Measurements from ENCODE around the gene KIF13A.
"Not testable (repeated sequence)": the region's sequence is repeated elsewhere in the genome, so short reads cannot be mapped to it uniquely, and the experiment has no call there.

Gene KIF13A

DNA sequence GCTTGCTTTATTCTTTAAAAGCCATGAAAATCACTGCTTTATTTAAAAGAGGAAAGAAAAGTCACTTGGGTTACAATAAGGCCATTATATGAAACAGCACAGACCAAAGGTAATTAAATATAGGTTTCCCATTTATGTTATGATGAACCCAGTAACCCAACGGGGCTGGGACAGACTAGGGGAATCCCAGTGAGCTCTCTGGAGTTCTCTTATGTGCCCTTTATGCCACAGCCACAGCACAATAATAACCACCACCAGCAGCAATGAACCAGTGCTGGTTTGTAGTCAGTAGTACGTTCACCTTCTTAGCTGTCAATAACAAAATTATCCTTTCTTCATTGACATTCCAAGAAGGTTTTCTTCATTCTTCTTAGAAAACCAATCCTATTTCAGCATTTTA is 87.4 kb downstream of the KIF13A start:
- no peak for DNase-seq (ENCODE audit: low spot score)

- no peak for DNase-seq (ENCODE audit: low spot score)
Observed at GRCh38 chr6:17899491-17899890, 87.9 kb downstream of the KIF13A start.

DNA sequence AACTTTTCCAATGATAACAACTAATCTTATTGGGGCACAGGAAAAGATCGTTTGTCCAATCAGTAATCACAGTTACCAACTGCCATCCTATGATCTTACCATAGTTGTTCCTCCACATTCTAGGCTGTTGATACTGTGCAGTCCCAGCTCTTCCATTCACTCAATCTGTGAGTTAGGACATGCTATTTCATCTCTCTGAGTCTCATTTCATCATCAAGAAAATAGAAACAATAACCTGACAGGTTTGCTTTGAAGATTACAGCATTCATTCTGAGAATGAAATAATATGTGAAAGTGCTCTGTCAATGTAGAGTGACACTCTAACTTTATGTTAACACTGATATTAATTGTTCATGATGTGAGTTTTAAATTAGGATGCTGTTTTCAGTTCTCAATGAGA is 89.8 kb downstream of the KIF13A start:
- DNase-seq (ENCODE audit: low spot score) = no peak

DNA sequence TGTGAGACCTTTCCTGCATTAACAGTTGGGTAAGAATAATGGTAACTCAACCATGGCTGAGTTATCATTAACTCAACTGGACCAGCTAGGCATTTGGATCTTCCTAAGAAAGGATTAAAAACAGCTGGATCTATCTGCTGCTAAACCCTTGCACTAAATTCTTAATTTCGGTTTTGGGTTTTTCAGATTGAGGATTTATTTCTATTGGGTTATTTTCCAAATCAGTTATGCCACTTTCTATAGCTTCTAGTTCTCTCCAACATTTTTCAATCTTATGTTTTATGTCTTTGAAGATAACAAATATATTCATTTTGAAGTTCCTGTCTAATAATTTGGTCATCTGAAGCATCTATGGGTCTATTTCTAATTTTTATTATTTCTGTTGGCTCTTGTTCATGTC is 92.5 kb downstream of the KIF13A start:
- no peak for DNase-seq (ENCODE audit: low spot score)

DNA sequence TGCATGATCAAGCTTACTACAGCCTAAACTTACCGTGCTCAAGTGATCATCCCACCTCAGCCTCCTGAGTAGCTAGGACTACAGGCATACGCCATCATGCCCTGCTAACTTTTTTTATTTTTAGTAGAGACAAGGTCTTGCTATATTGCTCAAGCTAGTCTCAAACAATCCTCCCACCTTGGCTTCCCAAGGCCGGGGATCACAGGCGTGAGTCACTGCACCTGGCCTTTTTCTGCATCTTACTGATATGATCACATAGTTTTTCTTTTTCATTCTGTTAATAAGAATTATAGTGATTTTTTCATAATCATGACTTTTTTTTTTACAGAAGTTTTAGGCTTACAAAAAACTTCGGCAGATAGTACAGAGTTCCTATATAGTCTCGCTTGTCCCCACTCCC is 93.2 kb downstream of the KIF13A start:
- no peak for DNase-seq (ENCODE audit: low spot score)

DNA sequence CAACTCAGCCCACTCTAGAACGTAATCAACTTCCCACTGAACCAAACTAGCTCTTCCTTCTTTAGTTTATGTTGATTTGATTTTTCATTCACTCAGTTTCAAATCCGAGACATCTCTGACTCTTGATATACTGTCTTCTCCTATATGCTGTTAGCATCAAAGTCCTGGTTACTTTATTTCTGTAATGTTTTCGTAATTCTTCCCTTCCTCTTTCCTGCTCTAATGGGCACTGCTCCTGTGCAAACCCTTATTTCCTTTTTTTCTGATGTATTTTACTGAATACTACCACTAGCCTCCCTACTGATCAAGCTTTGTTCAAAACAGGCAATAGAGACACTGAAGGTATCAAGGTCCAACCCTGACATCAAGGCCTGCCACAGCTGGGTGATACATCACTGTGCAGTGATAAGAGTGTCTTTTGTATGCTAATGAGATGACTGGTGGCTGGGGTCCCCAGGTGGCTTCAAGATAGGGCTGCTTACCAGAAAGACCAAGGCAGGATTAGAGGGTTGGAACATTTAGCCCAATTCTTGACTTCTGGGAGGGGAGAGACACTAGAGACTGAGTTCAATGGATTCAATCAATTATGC is 95.2 kb downstream of the KIF13A start:
- no peak for DNase-seq (ENCODE audit: low spot score)

DNA sequence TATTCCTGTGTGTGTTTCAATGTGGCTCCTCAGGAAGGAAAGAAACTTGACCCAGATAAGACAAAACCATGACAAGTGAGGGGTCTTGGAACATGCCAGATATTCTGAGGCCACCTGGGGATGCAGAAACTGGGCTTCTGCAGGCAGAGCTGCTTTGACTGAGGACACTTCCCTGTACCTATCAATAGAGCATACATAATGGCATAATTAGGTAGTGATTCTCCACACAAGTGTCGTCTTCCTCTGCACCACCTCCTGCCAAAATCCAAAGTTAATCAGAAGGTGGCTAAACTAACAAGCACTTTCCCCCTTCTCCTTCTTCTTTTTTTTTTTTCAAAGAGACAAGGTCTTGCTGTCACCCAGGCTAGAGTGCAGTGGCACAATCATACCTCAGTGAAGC is 97.1 kb downstream of the KIF13A start:
- DNase-seq (ENCODE audit: low spot score) = no peak

DNA sequence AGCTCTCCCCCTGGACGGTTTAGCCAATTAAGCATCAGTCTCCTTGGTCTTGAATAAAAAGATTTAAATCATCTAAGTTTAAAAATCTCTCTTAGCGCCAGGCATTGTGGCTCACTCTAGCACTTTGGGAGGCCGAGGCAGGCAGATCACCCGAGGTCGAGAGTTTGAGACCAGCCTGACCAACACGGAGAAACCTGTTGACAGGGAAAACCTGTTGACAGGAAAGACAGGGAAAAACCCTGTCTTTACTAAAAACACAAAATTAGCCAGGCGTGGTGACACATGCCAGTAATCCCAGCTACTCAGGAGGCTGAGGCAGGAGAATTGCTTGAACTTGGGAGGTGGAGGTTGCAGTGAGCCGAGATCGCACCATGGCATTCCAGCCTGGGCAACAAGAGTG is 97.7 kb downstream of the KIF13A start:
- not testable (repeated sequence) for DNase-seq (ENCODE audit: low spot score)

GRCh38 chr6:17886891-17887290 is 100.5 kb downstream of the KIF13A start:
- no peak for DNase-seq (ENCODE audit: low spot score)

DNA sequence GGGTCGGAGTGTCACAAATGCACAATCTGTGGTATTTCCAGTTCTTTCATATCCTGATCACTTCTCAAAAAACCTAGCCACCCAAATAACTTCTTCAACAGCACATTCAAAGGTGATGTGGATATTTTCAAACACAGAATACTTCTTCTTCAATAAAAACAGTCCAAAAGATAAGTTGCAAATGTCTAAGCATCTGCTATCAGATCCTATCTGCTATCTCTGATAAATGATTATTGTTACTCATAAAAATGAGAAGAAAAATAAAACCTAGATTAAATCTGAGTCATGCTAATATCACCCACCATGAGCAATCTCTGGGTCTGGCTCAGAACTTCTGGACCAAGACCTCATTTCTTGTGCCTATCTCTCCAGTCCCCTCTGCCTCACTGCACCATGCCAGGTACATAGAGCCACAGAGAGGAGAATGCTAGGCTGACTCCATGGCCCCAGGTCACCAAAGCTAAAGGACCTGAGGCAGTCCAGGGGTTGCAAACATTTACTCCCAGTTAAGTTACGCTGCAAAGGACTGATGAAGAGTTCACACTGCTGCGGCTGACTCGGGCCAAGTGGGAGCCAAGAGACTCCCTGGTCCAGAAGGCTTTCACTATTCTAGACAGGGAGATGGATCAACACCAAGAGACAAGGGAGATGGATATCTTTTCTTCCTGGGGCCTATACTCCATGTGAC is 101.4 kb downstream of the KIF13A start:
- no peak for DNase-seq (ENCODE audit: low spot score)

GRCh38 chr6:17884498-17885478 is 102.6 kb downstream of the KIF13A start:
- no peak for DNase-seq (ENCODE audit: low spot score)

GRCh38 chr6:17883665-17884497 is 103.6 kb downstream of the KIF13A start:
- no peak for DNase-seq (ENCODE audit: low spot score)

GRCh38 chr6:17881085-17881858 is 106.2 kb downstream of the KIF13A start:
- DNase-seq (ENCODE audit: low spot score) = no peak

- DNase-seq (ENCODE audit: low spot score) = no peak
Observed at GRCh38 chr6:17879184-17879583, 108.3 kb downstream of the KIF13A start.

GRCh38 chr6:17878734-17879133 is 108.7 kb downstream of the KIF13A start:
- DNase-seq (ENCODE audit: low spot score) = no peak

DNA sequence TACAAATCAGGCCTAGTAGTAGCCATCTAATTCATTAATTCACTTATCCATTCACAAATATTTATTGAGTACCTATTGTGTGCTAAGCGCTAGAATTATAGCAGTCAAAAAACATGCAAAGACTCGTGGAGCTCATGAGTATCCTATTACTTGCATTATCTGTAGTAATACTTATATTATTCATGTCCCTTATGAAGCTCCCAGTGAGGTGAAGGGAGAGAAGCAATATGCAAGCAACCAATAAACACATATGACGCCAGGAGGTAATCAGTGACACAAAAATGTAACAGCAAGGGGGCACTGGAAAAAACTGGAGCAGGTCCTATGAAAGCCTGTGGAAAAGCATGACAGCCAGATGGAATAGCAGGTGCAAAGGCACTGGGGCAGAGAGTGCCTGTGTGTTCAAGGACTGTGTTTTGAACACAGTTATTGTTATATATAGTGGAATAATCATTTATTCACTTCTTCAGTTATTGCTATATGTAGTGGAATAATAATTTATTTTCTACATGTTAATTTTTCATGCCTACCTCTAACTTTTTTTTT is 109.5 kb downstream of the KIF13A start:
- DNase-seq (ENCODE audit: low spot score) = no peak

- DNase-seq (ENCODE audit: low spot score) = no peak
Observed at GRCh38 chr6:17877196-17877894, 110.1 kb downstream of the KIF13A start.

DNA sequence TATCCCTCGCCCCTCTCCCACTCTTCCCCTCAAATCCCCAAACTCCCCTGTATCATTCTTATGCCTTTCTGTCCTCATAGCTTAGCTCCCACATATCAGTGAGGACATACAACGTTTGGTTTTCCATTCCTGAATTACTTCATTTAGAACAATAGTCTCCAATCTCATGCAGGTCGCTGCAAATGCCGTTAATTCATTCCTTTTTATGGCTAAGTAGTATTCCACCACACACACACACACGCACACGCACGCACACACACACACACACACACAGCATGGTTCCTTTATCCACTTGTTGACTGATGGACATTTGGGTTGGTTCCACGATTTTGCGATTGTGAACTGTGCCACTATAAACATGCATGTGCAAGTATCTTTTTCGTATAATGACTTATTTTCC is 112.7 kb downstream of the KIF13A start:
- DNase-seq (ENCODE audit: low spot score) = no peak

GRCh38 chr6:17872908-17873307 is 114.5 kb downstream of the KIF13A start:
- DNase-seq (ENCODE audit: low spot score) = no peak

DNA sequence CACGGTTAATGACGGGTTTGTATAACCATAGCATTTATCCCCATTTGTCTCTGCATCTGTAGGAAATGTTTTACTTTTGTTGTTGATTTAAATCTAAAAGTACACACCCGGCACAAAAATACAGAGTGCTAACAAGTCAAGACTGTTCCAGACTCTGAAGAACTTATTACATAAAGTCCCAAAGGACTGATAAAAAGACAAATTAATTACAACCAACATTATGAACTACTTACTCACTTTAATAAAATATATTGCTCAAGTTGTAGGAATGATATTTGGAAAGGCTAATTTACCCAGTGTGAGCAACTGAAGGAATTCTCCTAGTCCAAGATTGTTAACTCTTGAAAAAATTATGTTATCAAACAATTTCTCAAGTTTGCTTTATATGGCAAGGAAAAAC is 115.6 kb downstream of the KIF13A start:
- DNase-seq (ENCODE audit: low spot score) = no peak

Data from RKO (cell line).